Kidney epithelial cell (primary cell): ENCODE data around the gene OR7C2. TPM values are rescaled to one million over a fixed set of nuclear protein-coding genes. Genes with fewer than 3 reads are reported as not detected.

Experiments used
- DNase-seq: peaks from one replicate; pipeline ENCODE4 v3.0.0-alpha.2; 2010; ENCODE audit warnings: low read depth
- H3K27me3 ChIP-seq: 2 replicates; pipeline ENCODE4 v1.6.0; 2011; ENCODE audit warnings: low read length; ENCODE audit not compliant: control insufficient read depth, insufficient read depth
- H3K36me3 ChIP-seq: 2 replicates; pipeline ENCODE4 v1.5.1; 2011; ENCODE audit warnings: low read length; ENCODE audit not compliant: control insufficient read depth, insufficient read depth
- H3K4me3 ChIP-seq: 2 replicates; pipeline ENCODE4 v1.5.1; 2011; ENCODE audit warnings: low read depth, mild to moderate bottlenecking, control low read depth, low read length
- CTCF ChIP-seq: IDR thresholded peaks from 2 replicates; pipeline ENCODE4 v1.5.1; 2011; ENCODE audit warnings: mild to moderate bottlenecking, moderate library complexity, low read length, control low read depth, inconsistent platforms; ENCODE audit not compliant: insufficient read depth, poor library complexity, severe bottlenecking
- total RNA-seq: library from RNA; depleted of rRNA; stranded (reverse); fragments of >200 nt; gene quantifications from 2 replicates; pipeline ENCODE4 v1.2.3, GENCODE V29; 2015

The OR7C2 gene
- total RNA-seq, 1 donor from 2014 or later, result not detected

GRCh38 chr19:14971474-14971873, 30.2 kb downstream of the OR7C2 start:
- no peak overlapping the region for H3K4me3 ChIP-seq
- no peaks in the 10 kb centered on the region for H3K27me3 ChIP-seq
- no peak for DNase-seq
- no peaks in the 10 kb centered on the region for H3K36me3 ChIP-seq
- no peak for TF ChIP-seq CTCF

- no peak overlapping the region for H3K4me3 ChIP-seq
- H3K36me3 ChIP-seq, result no peaks in the 10 kb centered on the region
- H3K27me3 ChIP-seq, result no peaks in the 10 kb centered on the region
- DNase-seq, result no peak
- no peak for TF ChIP-seq CTCF
These were observed 31.4 kb downstream of the OR7C2 start for GRCh38 chr19:14972676-14973075.

GRCh38 chr19:14974488-14974887, 33.2 kb downstream of the OR7C2 start:
- Histone ChIP-seq H3K36me3 (no peaks in the 10 kb centered on the region), H3K27me3 (peaks cover 12% of the 10 kb centered on the region), H3K4me3 (no peak overlapping the region)
- no peak for TF ChIP-seq CTCF
- DNase-seq, result no peak

- Histone ChIP-seq H3K27me3 (peaks cover 20% of the 10 kb centered on the region), H3K36me3 (no peaks in the 10 kb centered on the region), H3K4me3 (no peak overlapping the region)
- no peak for DNase-seq
- no peak for TF ChIP-seq CTCF
These were observed 35.8 kb downstream of the OR7C2 start for GRCh38 chr19:14977128-14977527.

- no peak for TF ChIP-seq CTCF
- H3K27me3 ChIP-seq, result peaks cover 20% of the 10 kb centered on the region
- H3K4me3 ChIP-seq, result no peak overlapping the region
- H3K36me3 ChIP-seq, result no peaks in the 10 kb centered on the region
- no peak for DNase-seq
These were observed 37.0 kb downstream of the OR7C2 start for GRCh38 chr19:14978161-14978776.
